DMS114 treated with DMSO at 0.1 percent for 48 hours (cell line): ENCODE measurements around the gene CLRN3.

Experiments
- DNase-seq: peaks from one replicate; lab custom pipeline; 2025; ENCODE audit not compliant: unreplicated experiment; lab: John Stamatoyannopoulos, UW

Gene CLRN3

GRCh38 chr10:127892743-127893142 lies at the start of gene CLRN3:
TSS of gene CLRN3 (minus strand) at chr10:127892941. CDS start at chr10:127892784, 157 bp downstream.
- no peak for DNase-seq

- DNase-seq, result no peak
These were observed 48.3 kb upstream of the CLRN3 start for GRCh38 chr10:127940866-127941640.

- no peak for DNase-seq
These were observed 47.1 kb upstream of the CLRN3 start for GRCh38 chr10:127939786-127940330.

GRCh38 chr10:127937915-127938463 lies 45.2 kb upstream of the CLRN3 start:
- DNase-seq, result no peak

GRCh38 chr10:127937069-127937468 lies 44.3 kb upstream of the CLRN3 start:
- no peak for DNase-seq

- no peak for DNase-seq
These were observed 42.4 kb upstream of the CLRN3 start for GRCh38 chr10:127935071-127935561.

GRCh38 chr10:127934383-127934782 lies 41.6 kb upstream of the CLRN3 start:
- DNase-seq, result no peak

GRCh38 chr10:127933271-127933670 lies 40.5 kb upstream of the CLRN3 start:
- DNase-seq, result no peak

GRCh38 chr10:127932521-127933270 lies 40.0 kb upstream of the CLRN3 start:
- DNase-seq, result no peak

GRCh38 chr10:127928021-127928806 lies 35.5 kb upstream of the CLRN3 start:
- no peak for DNase-seq

GRCh38 chr10:127926455-127926854 lies 33.7 kb upstream of the CLRN3 start:
- DNase-seq, result no peak

- no peak for DNase-seq
These were observed 32.9 kb upstream of the CLRN3 start for GRCh38 chr10:127925471-127926207.

- no peak for DNase-seq
These were observed 30.9 kb upstream of the CLRN3 start for GRCh38 chr10:127923646-127924045.

- DNase-seq, result no peak
These were observed 30.1 kb upstream of the CLRN3 start for GRCh38 chr10:127922675-127923366.

GRCh38 chr10:127922206-127922605 lies 29.5 kb upstream of the CLRN3 start:
- DNase-seq, result no peak

GRCh38 chr10:127921753-127922145 lies 29.0 kb upstream of the CLRN3 start:
- no peak for DNase-seq

- DNase-seq, result no peak
These were observed 28.5 kb upstream of the CLRN3 start for GRCh38 chr10:127921075-127921752.

GRCh38 chr10:127920306-127921074 lies 27.7 kb upstream of the CLRN3 start:
- no peak for DNase-seq
